Sigmoid colon (tissue), 4 donors: ENCODE data around the gene COG5.

Experiments used
- CTCF ChIP-seq, 4 experiments: fragments of 450-650 bp in 3 of 4; fragments of 200-600 bp in 1 of 4; IDR thresholded peaks; one replicate each; pipeline ENCODE4 v1.5.1; 2016 to 2019; ENCODE audit warnings: antibody characterized with exemption in 4 of 4, mild to moderate bottlenecking in 3 of 4, moderate library complexity in 2 of 4
- EP300 ChIP-seq, 4 donors: sonication (generic); formaldehyde crosslinking; IDR thresholded peaks; one replicate each; pipeline ENCODE4 v1.6.1; 2017; ENCODE audit warnings: antibody characterized with exemption in 4 of 4
- POLR2A ChIP-seq, 2 donors: fragments of 450-650 bp; IDR thresholded peaks; one replicate each; pipeline ENCODE4 v1.6.1; 2016; ENCODE audit warnings: antibody characterized with exemption in 2 of 2, mild to moderate bottlenecking in 2 of 2, moderate library complexity in 2 of 2
- POLR2AphosphoS5 ChIP-seq, 4 donors: sonication (generic); formaldehyde crosslinking; IDR thresholded peaks; one replicate each; pipeline ENCODE4 v1.6.1; 2017; ENCODE audit warnings: antibody characterized with exemption in 4 of 4

GRCh38 chr7:107319724-107320228, 243.9 kb downstream of the COG5 start:
- no peak for TF ChIP-seq CTCF (IDR thresholded peaks at IDR 0.05)
- no peak for TF ChIP-seq POLR2A (IDR thresholded peaks at IDR 0.05)
- TF ChIP-seq POLR2AphosphoS5 (IDR thresholded peaks at IDR 0.05), result no peak
- TF ChIP-seq EP300 (IDR thresholded peaks at IDR 0.05), result no peak
